ENCODE results near the gene MAP7.

DNA sequence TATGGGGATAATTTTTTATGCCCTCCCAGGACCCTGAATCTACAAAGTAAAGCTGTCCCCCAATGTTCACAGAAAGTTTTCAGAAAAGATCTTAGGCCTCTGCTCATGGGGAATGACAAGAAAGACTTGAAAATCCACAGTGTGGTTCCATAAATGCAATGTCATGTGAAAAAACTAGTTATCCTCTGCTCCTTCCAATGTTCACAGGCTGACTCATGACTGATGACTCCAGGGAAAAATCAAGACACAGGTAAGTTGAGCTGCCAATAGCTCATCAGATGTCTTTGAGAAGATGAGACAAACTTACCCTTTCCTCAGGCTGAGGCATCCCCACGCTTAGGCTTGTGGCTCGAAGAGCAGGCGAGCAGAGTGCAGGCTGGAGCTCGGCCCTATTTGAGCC, 245.8 kb downstream of the MAP7 start:
- TF ChIP-seq, protein P1, sequence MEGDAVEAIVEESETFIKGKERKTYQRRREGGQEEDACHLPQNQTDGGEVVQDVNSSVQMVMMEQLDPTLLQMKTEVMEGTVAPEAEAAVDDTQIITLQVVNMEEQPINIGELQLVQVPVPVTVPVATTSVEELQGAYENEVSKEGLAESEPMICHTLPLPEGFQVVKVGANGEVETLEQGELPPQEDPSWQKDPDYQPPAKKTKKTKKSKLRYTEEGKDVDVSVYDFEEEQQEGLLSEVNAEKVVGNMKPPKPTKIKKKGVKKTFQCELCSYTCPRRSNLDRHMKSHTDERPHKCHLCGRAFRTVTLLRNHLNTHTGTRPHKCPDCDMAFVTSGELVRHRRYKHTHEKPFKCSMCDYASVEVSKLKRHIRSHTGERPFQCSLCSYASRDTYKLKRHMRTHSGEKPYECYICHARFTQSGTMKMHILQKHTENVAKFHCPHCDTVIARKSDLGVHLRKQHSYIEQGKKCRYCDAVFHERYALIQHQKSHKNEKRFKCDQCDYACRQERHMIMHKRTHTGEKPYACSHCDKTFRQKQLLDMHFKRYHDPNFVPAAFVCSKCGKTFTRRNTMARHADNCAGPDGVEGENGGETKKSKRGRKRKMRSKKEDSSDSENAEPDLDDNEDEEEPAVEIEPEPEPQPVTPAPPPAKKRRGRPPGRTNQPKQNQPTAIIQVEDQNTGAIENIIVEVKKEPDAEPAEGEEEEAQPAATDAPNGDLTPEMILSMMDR (IDR thresholded peaks at IDR 0.05) = no peak
- TF ChIP-seq JUN (IDR thresholded peaks at IDR 0.05) = no peak
- TF ChIP-seq EP300 (IDR thresholded peaks at IDR 0.05) = no peak
- TF ChIP-seq, protein P2, sequence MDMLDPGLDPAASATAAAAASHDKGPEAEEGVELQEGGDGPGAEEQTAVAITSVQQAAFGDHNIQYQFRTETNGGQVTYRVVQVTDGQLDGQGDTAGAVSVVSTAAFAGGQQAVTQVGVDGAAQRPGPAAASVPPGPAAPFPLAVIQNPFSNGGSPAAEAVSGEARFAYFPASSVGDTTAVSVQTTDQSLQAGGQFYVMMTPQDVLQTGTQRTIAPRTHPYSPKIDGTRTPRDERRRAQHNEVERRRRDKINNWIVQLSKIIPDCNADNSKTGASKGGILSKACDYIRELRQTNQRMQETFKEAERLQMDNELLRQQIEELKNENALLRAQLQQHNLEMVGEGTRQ (IDR thresholded peaks at IDR 0.05) = no peak
- no peak for TF ChIP-seq CBX2 (IDR thresholded peaks at IDR 0.05; ENCODE audit: borderline replicate concordance, low read depth)
